GM21515 (cell line): ENCODE results near the gene WBP1.
"Not testable (repeated sequence)": the region's sequence is repeated elsewhere in the genome, so short reads cannot be mapped to it uniquely, and the experiment has no call there.

Source experiments
- ATAC-seq: cut with Tn5 transposase; IDR thresholded peaks from one replicate; pipeline ENCODE4 v1.9.1; 2021; ENCODE audit not compliant: unreplicated experiment

WBP1 gene

GRCh38 chr2:74481431-74481830 lies 23.2 kb downstream of the WBP1 start:
- no peak for ATAC-seq

DNA sequence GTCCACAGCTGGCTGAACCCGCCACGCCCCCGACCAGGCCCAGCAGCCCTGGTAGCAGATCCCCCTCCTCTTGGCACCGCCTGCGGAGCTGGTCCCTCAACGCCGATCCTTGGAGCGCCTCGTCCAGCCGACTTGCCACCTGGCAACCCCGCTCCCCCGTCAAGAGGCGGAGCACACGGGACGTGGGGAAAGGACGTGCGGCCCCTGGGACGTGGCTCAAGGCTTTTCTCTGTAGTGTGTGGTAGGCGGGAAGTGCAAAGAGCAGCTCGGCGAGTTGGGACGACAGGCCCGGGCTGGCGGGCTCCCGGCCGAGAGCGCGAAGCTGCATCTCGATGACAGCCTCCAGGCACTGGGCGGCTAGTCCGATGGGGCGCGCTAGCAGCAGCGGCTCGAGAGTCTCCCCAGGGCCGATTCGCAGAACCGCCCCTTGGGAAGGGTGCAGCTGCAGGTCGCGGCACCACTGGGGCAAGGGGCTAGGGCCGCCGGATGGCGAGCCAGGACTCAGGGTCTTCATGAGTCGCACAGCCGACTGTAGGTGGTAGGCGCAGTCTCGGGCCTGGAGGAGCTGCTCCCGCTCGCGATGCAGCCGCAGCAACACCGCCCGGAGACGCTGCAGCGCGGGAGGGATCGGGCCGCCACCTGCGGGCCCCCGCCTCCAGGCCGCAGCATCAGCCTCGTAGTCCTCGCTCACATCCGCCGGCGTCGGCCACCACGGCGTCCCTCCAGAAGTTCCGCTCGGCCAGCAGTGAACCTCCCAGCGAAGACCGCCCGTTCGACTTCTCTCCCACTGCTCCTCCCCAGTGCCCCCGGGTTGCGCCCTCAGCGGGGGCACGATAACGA lies 23.9 kb downstream of the WBP1 start:
- ATAC-seq = peak; percentile 41

DNA sequence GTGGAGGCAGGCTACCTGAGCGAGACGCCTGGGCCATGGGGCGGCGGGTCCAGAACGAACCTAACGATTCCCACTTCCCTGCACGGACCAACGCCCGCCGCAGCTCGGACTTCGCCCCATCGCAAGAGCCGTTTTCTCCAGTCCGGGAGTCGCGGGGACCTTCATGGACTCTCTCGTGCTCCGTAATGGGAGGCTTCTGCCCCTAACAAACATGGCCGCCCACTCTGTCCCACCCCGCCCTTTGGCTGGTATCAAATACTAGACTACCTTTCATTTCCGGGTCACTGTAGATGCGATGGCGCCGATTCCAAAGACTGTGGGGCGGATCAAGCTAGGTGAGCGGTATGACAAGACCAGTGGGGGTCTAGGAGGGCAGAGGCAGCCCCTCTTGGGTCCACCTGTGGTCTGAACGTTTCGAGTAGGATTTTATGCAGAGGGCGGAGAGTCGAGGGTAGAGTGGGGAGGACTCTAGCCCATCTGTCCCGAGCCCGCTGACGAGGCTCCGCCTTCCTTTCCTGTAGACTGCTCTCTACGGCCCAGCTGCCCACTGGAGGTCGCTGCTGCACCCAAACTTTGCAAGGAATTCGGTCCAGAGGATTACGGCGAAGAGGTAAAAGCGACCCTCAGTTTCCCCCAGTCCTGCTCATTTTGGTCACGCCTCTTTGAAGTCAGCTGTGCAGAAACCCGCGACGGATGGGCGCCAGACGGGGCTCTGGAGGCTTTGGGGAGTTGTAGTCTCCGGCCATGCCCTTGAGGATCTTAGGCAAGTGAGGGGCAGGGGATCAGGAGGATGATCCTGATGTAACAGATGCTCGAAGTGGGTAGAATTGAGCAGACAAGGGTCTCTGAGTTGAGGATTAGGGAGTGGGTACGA lies 24.8 kb downstream of the WBP1 start, which contains the start of the genes CCDC142 and TTC31:
TSS of gene CCDC142 (minus strand) at position 198 of the 874 bp plus-strand sequence. CDS start at position 37, 161 bp downstream.
TSS of gene TTC31 (plus strand) at position 281 of the 874 bp plus-strand sequence. CDS start at position 296, 15 bp downstream.
- peak; percentile 84 for ATAC-seq

DNA sequence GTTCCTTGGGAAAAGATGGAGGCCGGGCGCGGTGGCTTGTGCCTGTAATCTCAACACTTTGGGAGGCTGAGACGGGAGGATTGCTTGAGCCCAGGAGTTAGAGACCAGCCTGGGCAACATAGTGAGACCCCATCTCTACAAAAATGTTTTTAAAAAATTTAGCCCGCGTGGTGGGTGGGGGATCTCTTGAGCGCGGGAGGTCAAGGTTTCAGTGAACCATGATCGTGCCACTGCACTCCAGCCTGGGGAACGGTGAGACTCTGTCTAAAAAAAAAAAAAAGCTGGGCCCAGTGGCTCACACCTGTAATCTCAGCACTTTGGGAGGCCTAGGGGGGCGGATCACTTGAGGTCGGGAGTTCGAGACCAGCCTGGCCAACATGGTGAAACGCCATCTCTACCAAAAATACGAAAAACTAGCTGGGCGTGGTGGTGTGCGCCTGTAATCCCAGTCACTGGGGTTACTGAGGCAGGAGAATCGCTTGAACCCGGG lies 25.5 kb downstream of the WBP1 start:
- not testable (repeated sequence) for ATAC-seq

- ATAC-seq = no peak
Observed at GRCh38 chr2:74486141-74486540, 27.9 kb downstream of the WBP1 start.

DNA sequence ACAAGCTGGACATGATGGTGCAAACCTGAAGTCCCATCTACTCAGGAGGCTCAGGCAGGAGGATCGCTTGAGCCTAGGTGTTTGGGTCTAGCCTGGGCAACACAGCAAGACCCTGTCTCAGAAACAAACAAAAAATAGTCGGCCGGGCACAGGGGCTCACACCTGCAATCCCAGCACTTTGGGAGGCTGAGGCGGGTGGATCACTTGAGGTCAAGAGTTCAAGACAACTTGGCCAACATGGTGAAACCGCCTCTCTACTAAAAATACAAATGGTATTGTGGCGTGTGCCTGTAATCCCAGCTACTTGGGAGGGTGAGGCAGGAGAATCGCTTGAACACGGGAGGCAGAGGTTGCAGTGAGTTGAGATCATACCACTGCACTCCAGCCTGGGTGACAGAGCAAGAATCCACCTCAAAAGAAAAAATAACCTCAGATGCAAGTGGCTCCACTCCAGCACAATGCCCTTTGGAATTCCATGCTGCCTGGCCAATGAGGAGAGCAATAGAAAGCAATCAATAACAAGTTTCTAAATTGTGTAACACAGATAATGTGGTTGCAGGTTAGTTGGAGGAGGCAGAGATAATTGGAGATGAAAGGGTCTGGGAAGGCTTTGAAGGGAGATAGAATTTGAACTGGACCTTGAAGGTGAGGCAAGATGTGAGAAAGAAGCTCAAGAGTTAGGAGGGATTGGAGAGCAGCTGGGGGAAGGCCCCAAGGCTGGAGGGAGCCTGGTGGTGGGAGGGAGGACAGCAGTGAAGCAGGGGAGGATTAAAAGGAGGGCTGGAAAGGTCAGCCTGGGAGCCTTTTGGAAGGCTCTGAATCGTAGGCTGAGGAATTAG lies 30.6 kb downstream of the WBP1 start:
- ATAC-seq = no peak

DNA sequence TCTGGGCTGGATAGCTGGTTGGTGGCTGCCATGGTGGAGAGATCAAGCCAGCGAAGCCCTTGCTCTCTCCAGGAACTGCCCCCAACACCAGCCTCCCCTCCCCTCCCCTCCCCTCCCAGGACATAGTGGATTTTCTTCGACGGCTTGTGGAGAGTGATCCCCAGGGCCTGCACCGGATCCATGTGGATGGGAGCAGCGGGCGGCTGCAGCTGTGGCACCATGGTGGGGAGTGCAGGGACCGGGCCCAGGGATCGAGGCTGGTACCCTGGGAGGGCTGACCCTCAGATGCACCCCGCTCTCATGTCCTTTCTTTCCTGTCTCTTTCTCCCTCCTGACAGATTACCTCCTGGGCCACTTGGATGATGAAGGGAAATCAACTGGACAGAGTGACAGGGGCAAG lies 31.7 kb downstream of the WBP1 start:
- no peak for ATAC-seq

DNA sequence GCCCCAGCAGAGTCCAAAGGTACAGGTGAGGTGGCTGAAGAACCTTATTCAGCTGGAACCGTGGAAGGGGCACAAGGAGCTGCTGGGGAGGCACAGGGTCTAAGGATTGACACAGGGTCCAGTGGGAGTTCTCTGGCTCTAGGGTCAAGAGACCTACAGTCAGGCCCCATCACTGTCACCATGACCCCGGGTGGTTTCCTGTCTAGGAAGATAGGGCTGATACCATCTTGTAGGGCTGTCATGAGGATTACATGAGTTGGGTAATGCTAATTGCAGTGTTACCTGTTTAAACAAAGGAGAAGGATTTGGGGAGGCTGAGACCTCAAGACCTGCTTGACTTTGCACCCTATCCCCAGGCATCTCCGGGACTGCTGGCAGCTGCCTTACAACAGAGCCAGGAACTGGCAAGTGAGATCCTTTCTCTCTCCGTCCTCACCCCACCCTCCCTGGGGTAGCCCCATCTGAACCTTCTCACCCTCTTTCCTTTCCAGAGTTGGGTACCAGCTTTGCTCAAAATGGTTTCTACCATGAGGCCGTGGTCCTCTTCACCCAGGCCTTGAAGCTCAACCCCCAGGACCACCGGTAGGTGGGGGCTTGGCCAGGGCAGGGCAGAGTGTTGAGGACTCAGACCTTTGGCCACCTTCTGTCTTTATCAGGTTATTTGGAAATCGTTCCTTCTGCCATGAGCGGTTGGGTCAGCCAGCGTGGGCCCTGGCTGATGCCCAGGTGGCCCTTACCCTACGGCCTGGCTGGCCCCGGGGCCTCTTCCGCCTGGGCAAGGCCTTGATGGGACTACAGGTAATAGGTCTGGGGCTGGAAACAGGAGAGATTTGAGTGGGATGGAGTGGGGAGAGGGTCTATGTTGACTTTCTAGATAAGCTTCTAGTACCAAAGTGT lies 33.7 kb downstream of the WBP1 start:
- ATAC-seq = no peak

GRCh38 chr2:74493546-74493945 lies 35.3 kb downstream of the WBP1 start:
- no peak for ATAC-seq

- no peak for ATAC-seq
Observed at GRCh38 chr2:74495440-74495839, 37.2 kb downstream of the WBP1 start.

- no peak for ATAC-seq
Observed at GRCh38 chr2:74496997-74497776, 38.9 kb downstream of the WBP1 start.

DNA sequence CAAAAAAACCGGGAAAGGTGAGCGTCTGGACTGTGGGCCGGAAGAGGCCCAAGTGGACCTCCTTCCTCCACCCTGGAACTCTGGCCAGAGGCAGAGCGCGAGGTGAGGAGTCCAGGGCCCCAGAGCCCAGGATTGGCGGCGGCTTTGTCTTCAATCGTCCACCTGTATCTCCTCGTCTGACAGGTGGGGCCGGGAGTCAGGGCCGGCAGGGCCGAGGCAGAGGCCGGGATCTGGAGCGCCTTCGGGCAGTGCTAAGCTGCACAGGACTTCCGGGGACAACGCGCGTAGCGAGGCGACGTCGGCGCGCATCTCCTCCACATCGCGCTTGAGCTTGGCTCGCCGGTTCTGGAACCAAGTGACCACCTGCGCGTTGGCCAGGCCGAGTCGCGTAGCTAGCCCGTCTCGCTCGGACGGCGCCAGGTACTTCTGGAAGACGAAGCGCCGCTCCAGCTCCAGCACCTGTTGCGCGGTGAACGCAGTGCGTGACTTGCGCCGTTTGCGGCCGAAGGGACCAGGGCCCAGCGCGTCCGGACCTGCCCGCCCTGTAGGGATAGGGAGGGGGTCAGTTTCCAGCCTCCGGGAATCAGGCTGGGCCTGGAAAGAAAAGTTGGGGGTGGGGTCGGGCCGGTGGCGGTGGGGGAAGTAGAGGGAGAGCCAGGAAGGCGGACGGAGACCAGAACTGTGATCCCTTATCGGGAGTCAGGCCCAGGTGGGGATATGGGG lies 39.7 kb downstream of the WBP1 start:
- no peak for ATAC-seq

DNA sequence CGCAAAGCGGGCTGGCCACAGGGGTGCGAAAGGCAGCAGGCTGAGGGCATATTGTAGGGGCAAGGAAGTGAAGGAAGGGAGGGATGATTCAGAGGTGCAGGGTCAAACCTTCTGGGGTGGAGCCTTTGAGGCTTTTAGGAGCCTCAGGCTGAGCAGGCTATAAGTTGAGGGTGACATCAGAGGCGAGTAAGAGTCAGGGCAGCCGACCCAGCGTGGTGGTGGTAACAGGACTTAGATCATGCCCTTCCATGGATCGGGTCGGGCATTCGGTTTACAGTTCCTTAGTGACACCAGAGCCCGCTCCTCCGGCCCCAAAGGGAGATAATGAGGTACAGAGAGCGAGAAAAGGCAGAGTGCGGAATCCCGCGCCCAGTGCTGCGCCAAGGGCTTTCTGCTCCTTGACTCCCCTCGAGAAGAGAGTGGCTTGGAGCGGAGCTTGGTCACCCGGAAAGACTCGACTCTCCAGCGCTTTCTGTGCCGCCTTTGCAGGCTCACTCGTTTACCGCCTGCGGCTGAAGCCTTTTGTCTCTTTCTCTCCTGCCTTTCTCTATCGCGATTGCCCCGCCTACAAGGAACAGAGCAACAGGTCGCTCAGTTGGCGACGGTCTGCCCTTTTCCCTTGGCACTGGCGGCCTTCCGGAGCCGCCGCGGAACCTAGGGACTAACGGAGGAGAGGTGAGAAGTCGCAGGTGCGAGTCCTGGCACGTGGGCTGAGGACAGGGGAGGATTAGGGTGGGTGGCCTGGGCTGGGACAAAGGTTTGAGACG lies 40.4 kb downstream of the WBP1 start:
- no peak for ATAC-seq

- ATAC-seq = no peak
Observed at GRCh38 chr2:74499267-74499939, 41.2 kb downstream of the WBP1 start, which contains the start of gene LBX2. Gene LBX2 (minus strand): TSS chr2:74499603. CDS start chr2:74499537, 66 bp downstream.

DNA sequence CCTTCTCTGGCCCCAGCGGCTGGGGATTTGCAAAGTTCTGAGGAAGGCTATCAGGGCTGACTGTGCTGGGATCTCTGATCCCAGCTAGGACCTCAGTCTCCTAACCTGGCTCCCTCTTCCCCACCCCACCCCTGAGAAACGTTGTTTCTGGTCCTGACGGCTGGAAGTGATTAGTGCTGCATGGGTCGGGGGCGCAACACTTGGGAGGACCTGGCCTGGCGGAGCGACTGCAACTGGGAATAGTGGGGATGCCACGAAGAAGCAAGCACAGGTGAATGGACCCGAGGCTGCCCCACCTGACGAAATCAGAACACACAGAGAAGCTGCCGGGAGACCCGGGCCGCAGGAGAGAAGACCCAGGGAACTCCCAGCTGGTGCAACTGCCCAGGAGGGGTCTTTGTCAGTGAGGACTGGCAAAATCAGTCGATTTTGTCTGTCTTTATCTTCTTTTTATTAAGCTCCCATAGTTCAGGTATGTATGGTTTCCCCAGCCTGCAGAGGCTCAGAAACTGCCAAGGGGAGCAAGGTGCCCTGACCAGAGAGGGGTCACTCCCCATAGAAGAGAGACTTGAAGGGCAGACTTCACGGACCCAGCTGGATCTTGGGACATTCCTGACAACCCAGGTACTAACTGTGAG lies 41.8 kb downstream of the WBP1 start:
- no peak for ATAC-seq

- ATAC-seq = no peak
Observed at GRCh38 chr2:74500578-74500946, 42.3 kb downstream of the WBP1 start.
